ENCODE results near the gene EXOC3L1.

Gene EXOC3L1

GRCh38 chr16:67184995-67185650, 4.8 kb downstream of the EXOC3L1 start (continued):
- TF ChIP-seq ZBTB11 (tag by site-specific recombination; conservative IDR thresholded peaks at IDR 0.05; ENCODE audit: low read depth) (no peak), ZNF623 (tag by site-specific recombination; IDR thresholded peaks at IDR 0.05) (no peak), ZXDB (tag by site-specific recombination; IDR thresholded peaks at IDR 0.05) (0 out of 2 replicates have a peak, but pooled peaks have one; percentile 42), ZNF146 (tag by site-specific recombination; IDR thresholded peaks at IDR 0.05) (no peak), ZNF561 (tag by site-specific recombination; IDR thresholded peaks at IDR 0.05; ENCODE audit: borderline replicate concordance) (peak; percentile 44; the same call in 1 of the 2 replicates), ZNF510 (tag by site-specific recombination; IDR thresholded peaks at IDR 0.05; ENCODE audit: insufficient replicate concordance) (no peak), HOXC10 (CRISPR knock-in tag; IDR thresholded peaks at IDR 0.05) (no peak), ZNF785 (tag by site-specific recombination; IDR thresholded peaks at IDR 0.05) (no peak), ZNF16 (tag by site-specific recombination; IDR thresholded peaks at IDR 0.05; ENCODE audit: low read depth) (no peak), EGR2 (tag by site-specific recombination; IDR thresholded peaks at IDR 0.05; ENCODE audit: low read depth) (no peak), ZBTB1 (tag by site-specific recombination; IDR thresholded peaks at IDR 0.05) (no peak), MEIS1 (CRISPR knock-in tag; IDR thresholded peaks at IDR 0.05; ENCODE audit: borderline replicate concordance) (no peak), OVOL3 (tag by site-specific recombination; IDR thresholded peaks at IDR 0.05) (no peak), ZNF223 (tag by site-specific recombination; IDR thresholded peaks at IDR 0.05) (no peak), ZNF423 (tag by site-specific recombination; IDR thresholded peaks at IDR 0.05) (no peak), ZNF560 (tag by site-specific recombination; IDR thresholded peaks at IDR 0.05; ENCODE audit: borderline replicate concordance) (no peak), ZNF624 (tag by site-specific recombination; IDR thresholded peaks at IDR 0.05) (no peak), ZNF174 (tag by site-specific recombination; IDR thresholded peaks at IDR 0.05) (no peak), KLF9 (tag by site-specific recombination; IDR thresholded peaks at IDR 0.05; ENCODE audit: low read depth) (no peak)

DNA sequence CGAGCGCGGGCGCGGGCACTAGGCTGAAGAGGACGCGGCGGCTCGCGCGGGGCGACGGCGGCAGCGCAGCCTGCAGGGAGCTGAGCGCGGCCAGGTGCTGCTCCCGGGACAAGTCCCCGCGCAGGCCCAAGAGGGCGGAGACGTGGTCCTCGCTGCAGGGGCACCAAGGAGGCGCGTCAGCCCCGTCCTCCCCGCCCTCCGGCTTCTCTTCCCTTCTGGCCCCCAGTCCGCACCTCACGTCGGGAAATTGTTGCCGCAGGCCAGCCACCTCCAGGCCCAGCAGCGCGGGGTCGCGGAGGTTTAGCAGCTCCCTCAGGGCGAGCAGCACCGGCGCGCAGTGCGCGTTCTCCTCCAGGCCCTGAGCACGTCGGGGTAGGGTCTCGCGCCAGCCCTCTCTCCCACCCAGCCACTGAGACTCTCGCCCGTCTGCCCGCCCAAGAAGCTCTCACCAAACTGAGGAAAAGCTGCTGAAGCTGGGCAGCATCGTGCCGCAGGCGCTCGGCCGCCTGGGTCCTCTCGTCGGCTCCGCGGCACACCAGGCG, 5.4 kb downstream of the EXOC3L1 start:
- peak overlapping the region; percentile 88; the same call in 1 of the 2 replicates for H3K27ac ChIP-seq (ENCODE audit: extremely low read depth, low read depth, low read length)
- ChIA-PET CTCF (interaction anchor here (0.6 to 2.6 kb wide), 27 partner anchors 8 to 1190 kb away, joined by 3 to 30 read pairs (median 4); partner anchors contain the start of gene CES3), POLR2A (interaction anchor here (0.9 to 1.0 kb wide), 3 partner anchors 34 to 74 kb away, joined by 3 read pairs; partner anchors contain the start of genes B3GNT9 and FHOD1)
- peaks cover 9% of the 10 kb centered on the region for H3K4me1 ChIP-seq (ENCODE audit: control insufficient read depth, insufficient read depth, low read length)
- TF ChIP-seq ZNF146 (tag by site-specific recombination; IDR thresholded peaks at IDR 0.05) = no peak
- TF ChIP-seq EGR2 (tag by site-specific recombination; IDR thresholded peaks at IDR 0.05; ENCODE audit: low read depth) = no peak
- TF ChIP-seq, protein P1, sequence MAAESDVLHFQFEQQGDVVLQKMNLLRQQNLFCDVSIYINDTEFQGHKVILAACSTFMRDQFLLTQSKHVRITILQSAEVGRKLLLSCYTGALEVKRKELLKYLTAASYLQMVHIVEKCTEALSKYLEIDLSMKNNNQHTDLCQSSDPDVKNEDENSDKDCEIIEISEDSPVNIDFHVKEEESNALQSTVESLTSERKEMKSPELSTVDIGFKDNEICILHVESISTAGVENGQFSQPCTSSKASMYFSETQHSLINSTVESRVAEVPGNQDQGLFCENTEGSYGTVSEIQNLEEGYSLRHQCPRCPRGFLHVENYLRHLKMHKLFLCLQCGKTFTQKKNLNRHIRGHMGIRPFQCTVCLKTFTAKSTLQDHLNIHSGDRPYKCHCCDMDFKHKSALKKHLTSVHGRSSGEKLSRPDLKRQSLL (tag by site-specific recombination; IDR thresholded peaks at IDR 0.05) = no peak
- TF ChIP-seq, protein P2, sequence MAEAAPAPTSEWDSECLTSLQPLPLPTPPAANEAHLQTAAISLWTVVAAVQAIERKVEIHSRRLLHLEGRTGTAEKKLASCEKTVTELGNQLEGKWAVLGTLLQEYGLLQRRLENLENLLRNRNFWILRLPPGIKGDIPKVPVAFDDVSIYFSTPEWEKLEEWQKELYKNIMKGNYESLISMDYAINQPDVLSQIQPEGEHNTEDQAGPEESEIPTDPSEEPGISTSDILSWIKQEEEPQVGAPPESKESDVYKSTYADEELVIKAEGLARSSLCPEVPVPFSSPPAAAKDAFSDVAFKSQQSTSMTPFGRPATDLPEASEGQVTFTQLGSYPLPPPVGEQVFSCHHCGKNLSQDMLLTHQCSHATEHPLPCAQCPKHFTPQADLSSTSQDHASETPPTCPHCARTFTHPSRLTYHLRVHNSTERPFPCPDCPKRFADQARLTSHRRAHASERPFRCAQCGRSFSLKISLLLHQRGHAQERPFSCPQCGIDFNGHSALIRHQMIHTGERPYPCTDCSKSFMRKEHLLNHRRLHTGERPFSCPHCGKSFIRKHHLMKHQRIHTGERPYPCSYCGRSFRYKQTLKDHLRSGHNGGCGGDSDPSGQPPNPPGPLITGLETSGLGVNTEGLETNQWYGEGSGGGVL (tag by site-specific recombination; IDR thresholded peaks at IDR 0.05) = 0 out of 2 replicates have a peak, but pooled peaks have one; percentile 6
- TF ChIP-seq ZNF549 (tag by site-specific recombination; IDR thresholded peaks at IDR 0.05) = no peak
- TF ChIP-seq ZNF302 (tag by site-specific recombination; IDR thresholded peaks at IDR 0.05; ENCODE audit: low read depth) = no peak
- no peak for TF ChIP-seq ZNF155 (tag by site-specific recombination; IDR thresholded peaks at IDR 0.05)
- peak; percentile 48 for TF ChIP-seq ZNF777 (tag by site-specific recombination; IDR thresholded peaks at IDR 0.05; ENCODE audit: borderline replicate concordance)
- no peak for TF ChIP-seq ZNF223 (tag by site-specific recombination; IDR thresholded peaks at IDR 0.05)
- TF ChIP-seq, protein P3, sequence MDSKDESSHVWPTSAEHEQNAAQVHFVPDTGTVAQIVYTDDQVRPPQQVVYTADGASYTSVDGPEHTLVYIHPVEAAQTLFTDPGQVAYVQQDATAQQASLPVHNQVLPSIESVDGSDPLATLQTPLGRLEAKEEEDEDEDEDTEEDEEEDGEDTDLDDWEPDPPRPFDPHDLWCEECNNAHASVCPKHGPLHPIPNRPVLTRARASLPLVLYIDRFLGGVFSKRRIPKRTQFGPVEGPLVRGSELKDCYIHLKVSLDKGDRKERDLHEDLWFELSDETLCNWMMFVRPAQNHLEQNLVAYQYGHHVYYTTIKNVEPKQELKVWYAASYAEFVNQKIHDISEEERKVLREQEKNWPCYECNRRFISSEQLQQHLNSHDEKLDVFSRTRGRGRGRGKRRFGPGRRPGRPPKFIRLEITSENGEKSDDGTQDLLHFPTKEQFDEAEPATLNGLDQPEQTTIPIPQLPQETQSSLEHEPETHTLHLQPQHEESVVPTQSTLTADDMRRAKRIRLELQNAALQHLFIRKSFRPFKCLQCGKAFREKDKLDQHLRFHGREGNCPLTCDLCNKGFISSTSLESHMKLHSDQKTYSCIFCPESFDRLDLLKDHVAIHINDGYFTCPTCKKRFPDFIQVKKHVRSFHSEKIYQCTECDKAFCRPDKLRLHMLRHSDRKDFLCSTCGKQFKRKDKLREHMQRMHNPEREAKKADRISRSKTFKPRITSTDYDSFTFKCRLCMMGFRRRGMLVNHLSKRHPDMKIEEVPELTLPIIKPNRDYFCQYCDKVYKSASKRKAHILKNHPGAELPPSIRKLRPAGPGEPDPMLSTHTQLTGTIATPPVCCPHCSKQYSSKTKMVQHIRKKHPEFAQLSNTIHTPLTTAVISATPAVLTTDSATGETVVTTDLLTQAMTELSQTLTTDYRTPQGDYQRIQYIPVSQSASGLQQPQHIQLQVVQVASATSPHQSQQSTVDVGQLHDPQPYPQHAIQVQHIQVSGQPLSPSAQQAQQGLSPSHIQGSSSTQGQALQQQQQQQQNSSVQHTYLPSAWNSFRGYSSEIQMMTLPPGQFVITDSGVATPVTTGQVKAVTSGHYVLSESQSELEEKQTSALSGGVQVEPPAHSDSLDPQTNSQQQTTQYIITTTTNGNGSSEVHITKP (tag by site-specific recombination; IDR thresholded peaks at IDR 0.05) = no peak
- H3K9me3 ChIP-seq (ENCODE audit: control insufficient read depth, insufficient read depth, low read depth, low read length) = no peaks in the 10 kb centered on the region
- H3K36me3 ChIP-seq (ENCODE audit: control insufficient read depth in 2 of 2, insufficient read depth in 1 of 2, low read length in 2 of 2) = peaks cover 0 to 19% of the 10 kb centered on the region in 2 experiments; a peak in 1 of 3 replicates
- peak overlapping the region; percentile 84 for H3K4me3 ChIP-seq (ENCODE audit: low read depth, low read length)

Measured in HEK293 (cell line).